Endometrium (tissue), 2 donors: ENCODE results near the gene MAP7.
"Not testable (repeated sequence)": the region's sequence is repeated elsewhere in the genome, so short reads cannot be mapped to it uniquely, and the experiment has no call there.

Experiments
- FAIRE-seq: peaks from 2 replicates; lab custom pipeline; 2012; peaks lifted over from hg19 to GRCh38; lab: Jason Lieb, UNC
- donor health status: control.
- donor health status: control.

MAP7 gene

GRCh38 chr6:136550330-136551071 is at the start of gene MAP7:
TSS of gene MAP7 (minus strand) at chr6:136550422. CDS start at chr6:136550408, 14 bp downstream.
- FAIRE-seq = no peak

GRCh38 chr6:136599329-136600011 is 49.2 kb upstream of the MAP7 start:
- FAIRE-seq = no peak

GRCh38 chr6:136598048-136598447 is 47.8 kb upstream of the MAP7 start:
- FAIRE-seq = no peak

DNA sequence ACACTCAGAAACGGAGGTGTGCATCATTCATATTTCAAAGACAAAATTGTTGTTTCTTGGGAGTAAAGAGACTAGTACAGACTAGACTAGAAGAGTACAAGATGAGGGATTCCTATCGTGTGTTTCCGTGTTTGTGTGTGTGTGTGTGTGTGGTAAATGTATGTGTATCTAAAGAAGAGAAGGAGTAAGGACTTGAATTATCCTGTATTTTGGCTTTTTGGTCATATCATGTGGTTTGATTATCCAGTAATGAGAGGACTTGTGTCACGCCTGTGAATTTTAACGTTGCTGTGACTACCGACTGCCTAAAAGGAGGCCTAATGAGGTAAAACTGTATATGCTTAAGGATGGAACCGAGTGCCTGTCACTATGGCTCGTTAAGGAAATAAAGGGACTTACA is 44.4 kb upstream of the MAP7 start:
- FAIRE-seq = no peak

DNA sequence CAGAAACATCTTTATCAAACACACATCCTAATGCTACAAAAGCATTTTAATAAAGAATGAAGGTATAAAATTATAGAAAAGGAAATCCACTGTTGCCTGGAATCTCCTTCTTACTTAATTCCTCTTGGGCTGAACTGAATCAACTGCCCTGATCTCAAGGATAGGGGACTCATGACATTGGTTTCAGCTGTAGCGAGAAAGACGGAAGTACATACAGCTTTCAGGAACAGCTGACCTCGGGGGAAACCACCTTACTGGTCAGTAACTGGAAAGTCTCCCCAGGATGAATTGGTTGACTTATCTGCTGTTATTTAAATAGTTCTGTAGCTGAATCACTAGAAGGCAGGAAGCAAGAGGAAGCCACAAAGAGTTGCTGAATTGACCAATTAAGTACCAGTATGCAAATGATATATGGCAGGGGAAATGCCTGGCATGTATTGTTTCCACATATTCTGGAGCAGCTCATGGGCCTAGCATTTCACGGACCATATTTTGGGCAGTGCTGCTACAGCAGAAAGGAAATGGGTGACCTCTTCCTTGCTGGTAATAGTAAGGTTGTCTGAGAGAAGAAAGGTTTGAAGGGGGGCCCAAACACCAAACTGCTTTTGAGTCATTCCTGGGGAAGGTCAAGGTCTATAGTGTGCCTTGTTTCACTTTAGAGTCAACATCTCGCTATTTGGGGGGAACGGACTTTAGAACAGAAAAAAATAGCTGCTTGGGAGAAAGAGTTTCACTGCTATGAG is 43.7 kb upstream of the MAP7 start:
- FAIRE-seq = no peak

DNA sequence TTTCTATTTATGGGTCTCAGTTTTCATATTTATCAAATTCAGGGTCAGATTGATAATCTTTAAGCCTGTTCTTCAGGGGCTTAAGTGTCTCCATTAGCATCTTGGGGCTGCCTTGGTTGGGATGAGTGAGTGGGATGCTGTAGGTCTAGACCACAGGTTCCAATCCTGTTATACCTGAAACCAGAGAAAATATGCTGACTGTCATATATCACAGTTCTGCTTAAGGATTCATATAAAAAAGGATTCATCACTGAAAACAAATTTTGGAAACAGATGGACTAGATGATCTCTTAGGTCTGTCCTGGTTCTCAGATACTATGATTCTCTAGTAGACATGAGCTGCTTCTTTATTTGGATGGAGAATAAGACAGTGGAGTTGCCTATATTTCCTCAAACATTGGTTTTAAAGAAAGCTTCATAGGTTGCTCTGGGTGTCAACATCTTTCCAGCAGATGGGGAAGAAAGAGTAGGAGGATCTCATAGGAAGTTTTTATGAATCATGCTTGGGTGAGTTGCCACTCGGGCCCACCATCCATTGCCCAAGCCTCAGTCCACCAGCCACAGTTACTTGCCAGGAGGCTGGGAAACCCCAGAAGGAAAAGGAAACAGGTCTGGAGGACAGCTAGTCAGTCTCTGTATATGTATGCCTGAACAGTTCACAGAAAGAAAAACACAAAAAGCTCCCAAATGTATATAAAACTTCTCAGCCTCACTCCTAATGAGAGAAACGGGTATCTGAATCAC is 42.9 kb upstream of the MAP7 start:
- FAIRE-seq = no peak

DNA sequence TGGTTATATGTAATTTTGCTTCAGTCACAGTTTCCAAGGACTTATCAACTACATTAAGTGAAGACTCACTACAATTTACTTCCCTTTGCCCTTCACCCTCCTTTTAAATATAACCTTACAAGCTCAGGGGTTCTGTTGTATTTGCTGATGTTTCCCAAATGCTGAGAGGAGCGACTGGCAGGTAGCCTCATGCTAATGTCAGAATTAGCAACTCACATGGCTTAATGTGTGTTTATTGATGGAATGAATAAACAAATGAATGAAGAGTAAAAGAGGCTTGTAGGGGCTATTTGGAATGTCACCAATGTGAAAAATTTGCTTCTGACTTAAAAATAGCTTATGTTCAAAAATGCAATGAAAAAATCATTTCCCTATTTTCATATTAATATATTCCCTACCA is 41.4 kb upstream of the MAP7 start:
- FAIRE-seq = no peak

DNA sequence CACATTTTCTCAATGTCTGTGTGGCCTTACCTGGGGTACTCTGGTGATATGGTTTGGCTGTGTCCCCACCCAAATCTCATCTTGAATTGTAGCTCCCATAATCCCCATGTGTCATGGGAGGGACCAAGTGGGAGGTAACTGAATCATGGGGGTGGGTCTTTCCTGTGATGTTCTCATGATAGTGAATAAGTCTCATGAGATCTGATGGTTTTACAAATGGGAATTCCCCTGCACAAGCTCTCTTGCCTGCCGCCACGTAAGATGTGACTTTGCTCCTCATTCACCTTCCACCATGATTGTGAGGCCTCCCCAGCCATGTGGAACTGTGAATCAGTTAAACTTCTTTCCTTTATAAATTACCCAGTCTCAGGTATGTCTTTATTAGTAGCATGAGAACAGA is 40.6 kb upstream of the MAP7 start:
- FAIRE-seq = not testable (repeated sequence)

GRCh38 chr6:136587527-136587926 is 37.3 kb upstream of the MAP7 start:
- no peak for FAIRE-seq

- peak; percentile 84 for FAIRE-seq
Observed at GRCh38 chr6:136586295-136586694, 36.1 kb upstream of the MAP7 start.

DNA sequence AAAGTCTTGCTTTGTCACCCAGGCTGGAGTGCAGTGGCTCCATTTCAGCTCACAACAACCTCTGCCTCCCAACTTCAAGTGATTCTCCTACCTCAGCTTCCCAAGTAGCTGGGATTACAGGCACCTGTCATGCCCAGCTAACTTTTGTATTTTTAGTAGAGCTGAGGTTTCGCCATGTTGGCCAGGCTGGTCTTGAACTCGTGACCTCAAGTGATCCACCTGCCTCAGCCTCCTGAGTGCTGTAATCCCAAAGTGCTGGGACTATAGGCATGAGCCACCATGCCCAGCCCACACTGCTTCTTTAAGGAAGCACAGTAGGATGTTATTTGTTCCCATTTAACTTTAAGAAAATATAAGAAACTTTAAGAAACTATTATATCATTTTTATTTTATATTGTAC is 35.3 kb upstream of the MAP7 start:
- not testable (repeated sequence) for FAIRE-seq

DNA sequence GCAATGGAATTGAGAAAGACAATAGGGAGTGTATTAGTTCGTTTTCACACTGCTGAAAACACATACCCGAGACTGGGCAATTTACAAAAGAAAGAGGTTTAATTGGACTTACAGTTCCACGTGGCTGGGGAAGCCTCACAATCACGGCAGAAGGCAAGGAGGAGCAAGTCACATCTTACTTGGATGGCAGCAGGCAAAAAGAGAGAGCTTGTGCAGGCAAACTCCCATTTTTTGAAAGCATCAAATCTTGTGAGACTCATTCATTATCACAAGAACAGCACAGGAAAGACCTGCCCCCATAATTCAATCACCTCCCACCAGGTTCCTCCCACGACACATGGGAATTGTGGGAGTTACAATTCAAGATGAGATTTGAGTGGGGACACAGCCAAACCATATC is 34.1 kb upstream of the MAP7 start:
- not testable (repeated sequence) for FAIRE-seq

- peak; percentile 99 for FAIRE-seq
Observed at GRCh38 chr6:136582711-136583471, 32.7 kb upstream of the MAP7 start.

DNA sequence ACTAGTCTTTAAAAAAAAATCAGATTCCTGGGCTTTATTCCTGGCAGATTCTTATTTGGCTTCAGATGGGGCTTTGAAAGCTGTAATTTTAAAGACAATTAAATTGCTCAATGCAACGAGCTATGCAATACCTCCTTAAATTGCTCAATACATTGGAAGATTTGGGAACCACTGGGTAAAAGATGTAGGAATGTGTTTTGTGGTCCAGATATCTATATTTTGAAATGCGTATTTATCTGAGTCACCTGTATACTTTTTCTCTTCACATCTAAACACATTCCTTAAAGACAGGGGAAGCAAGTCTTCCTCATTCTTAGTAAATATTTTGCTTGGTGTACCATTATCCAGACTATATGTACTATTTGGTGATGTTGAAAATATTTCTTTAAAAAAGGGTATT is 29.6 kb upstream of the MAP7 start:
- no peak for FAIRE-seq

DNA sequence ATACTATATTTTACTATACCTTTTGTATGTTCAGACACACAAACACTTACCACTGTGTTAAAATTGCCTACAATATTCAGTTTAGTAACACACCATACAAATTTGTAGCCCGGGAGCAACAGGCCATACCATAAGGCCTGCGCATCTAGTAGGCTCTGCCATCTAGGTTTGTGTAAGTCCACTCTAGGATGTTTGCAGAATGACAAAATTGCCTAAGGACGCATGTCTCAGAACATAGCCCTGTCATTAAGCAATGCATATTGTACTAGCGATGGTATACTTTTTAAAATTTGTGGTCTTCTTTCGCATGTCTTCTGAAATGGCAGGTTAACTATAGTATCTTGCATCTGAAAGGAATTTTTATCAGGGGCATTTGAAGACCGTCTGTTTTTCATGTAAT is 26.6 kb upstream of the MAP7 start:
- no peak for FAIRE-seq

GRCh38 chr6:136571496-136571895 is 21.3 kb upstream of the MAP7 start:
- FAIRE-seq = no peak

- no peak for FAIRE-seq
Observed at GRCh38 chr6:136571065-136571464, 20.8 kb upstream of the MAP7 start.

GRCh38 chr6:136568129-136568528 is 17.9 kb upstream of the MAP7 start:
- no peak for FAIRE-seq

DNA sequence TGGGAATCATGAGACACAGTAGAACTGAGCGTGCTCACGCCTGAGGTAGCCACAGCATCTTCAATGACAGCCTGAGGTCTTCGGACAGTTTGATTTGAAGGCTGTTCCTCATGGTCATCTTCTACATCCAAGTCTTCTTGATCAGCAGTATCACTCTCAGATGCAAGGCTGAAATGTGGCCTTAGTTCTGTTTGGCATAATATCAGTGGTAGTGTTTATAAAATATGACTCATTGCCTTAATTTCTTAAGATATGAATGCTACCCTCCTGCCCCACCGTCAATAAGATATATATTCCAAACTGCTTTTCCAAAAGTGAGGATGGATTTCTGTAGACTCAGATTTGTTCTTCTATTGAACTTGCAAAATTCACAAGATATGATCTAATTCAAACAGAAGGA is 17.5 kb upstream of the MAP7 start:
- no peak for FAIRE-seq

DNA sequence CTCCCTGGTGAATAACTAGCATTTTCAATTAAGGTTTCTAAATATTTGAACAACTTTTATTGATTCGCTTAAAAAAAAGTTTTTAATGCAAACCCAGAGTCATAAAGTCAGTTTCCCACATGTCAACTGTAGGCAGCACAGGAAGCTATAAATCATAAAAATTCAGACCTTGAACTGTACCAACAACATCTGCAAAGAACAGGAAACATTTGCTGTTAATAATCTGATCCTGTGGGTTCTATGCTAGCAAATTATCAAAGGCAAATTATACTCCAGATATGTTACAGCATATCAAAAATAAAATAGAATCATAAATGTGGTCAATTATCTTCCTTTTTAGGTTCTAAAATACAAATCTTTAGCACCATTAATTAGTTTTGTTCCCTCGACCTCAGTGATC is 16.6 kb upstream of the MAP7 start:
- no peak for FAIRE-seq

DNA sequence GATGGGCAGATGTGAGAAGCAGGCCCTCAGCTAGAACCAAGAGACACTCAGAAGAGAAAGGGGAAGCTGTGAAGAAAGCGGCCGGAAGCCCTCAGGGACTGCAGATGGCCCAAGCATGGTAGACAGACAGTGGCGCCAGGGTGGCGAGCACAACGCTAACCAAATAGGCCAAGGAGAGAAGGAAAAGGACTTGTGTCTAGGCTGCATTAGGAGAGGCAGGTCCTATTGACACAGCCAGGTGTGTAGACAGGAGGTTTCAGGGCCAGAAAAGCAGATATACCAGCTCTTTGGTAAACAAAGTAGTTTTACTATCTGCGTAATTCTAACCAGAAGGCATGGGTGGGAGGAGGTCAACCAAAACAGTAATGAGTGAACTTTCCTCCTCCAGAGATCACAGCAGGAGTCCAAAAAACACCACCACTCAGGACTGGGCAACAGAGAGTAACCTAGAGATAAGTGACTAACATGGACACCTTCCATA is 15.8 kb upstream of the MAP7 start:
- FAIRE-seq = no peak

- no peak for FAIRE-seq
Observed at GRCh38 chr6:136564180-136564579, 14.0 kb upstream of the MAP7 start.
